ENCODE results near the gene UBA6.

UBA6 gene

DNA sequence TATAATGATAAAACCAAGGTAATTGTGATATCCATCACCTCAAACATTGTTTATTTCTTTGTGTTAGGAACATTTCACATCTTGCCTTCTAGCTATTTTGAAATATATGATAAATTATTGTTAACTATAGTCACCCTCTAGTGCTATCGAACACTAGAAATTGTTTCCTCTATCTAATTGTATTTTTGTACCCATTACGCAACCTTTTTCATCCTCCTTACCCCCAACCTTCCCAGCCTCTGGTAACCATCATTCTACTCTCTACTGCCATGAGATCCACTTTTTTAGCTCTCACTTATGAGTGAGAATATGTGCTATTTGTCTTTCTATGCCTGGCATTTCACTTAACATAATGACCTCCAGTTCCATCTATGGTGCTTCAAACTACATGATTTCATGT, 3.9 kb upstream of the UBA6 start:
- Histone ChIP-seq H4K20me1 (ENCODE audit: insufficient read depth) (no peaks in the 10 kb centered on the region), H2AFZ (ENCODE audit: low read depth) (no peak overlapping the region), H3K79me2 (ENCODE audit: insufficient read depth, low read depth) (peaks cover 22% of the 10 kb centered on the region), H3K4me3 (IDR thresholded peaks at IDR 0.05; ENCODE audit: insufficient read depth, low read depth, low read length) (no peak overlapping the region), H3K9ac (no peak overlapping the region), H3K36me3 (ENCODE audit: insufficient read depth) (no peaks in the 10 kb centered on the region), H3K4me1 (ENCODE audit: low read depth, poor library complexity, severe bottlenecking) (peaks cover 12% of the 10 kb centered on the region), H3K27me3 (ENCODE audit: insufficient read depth, low read depth) (no peaks in the 10 kb centered on the region), H3K4me2 (no peak overlapping the region), H3K27ac (no peak overlapping the region)
- TF ChIP-seq, protein P1, sequence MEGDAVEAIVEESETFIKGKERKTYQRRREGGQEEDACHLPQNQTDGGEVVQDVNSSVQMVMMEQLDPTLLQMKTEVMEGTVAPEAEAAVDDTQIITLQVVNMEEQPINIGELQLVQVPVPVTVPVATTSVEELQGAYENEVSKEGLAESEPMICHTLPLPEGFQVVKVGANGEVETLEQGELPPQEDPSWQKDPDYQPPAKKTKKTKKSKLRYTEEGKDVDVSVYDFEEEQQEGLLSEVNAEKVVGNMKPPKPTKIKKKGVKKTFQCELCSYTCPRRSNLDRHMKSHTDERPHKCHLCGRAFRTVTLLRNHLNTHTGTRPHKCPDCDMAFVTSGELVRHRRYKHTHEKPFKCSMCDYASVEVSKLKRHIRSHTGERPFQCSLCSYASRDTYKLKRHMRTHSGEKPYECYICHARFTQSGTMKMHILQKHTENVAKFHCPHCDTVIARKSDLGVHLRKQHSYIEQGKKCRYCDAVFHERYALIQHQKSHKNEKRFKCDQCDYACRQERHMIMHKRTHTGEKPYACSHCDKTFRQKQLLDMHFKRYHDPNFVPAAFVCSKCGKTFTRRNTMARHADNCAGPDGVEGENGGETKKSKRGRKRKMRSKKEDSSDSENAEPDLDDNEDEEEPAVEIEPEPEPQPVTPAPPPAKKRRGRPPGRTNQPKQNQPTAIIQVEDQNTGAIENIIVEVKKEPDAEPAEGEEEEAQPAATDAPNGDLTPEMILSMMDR (conservative IDR thresholded peaks at IDR 0.05; ENCODE audit: low read depth, low read length): no peak

- peaks cover 27% of the 10 kb centered on the region for H3K79me2 ChIP-seq (ENCODE audit: insufficient read depth, low read depth)
- H2AFZ ChIP-seq (ENCODE audit: low read depth): peak overlapping the region; percentile 74; the same call in 1 of the 2 replicates
- TF ChIP-seq, protein P1 (conservative IDR thresholded peaks at IDR 0.05; ENCODE audit: low read depth, low read length): no peak
- no peak overlapping the region for H3K9ac ChIP-seq
- peak overlapping the region; percentile 89 for H3K4me2 ChIP-seq
- peak overlapping the region; percentile 69; the same call in 1 of the 2 replicates for H3K27ac ChIP-seq
- peaks cover 21% of the 10 kb centered on the region for H3K4me1 ChIP-seq (ENCODE audit: low read depth, poor library complexity, severe bottlenecking)
- no peak overlapping the region for H3K4me3 ChIP-seq (IDR thresholded peaks at IDR 0.05; ENCODE audit: insufficient read depth, low read depth, low read length)
- H3K27me3 ChIP-seq (ENCODE audit: insufficient read depth, low read depth): no peaks in the 10 kb centered on the region
- no peaks in the 10 kb centered on the region for H4K20me1 ChIP-seq (ENCODE audit: insufficient read depth)
- H3K36me3 ChIP-seq (ENCODE audit: insufficient read depth): no peaks in the 10 kb centered on the region
Observed at GRCh38 chr4:67702166-67702565, 1.2 kb upstream of the UBA6 start.

DNA sequence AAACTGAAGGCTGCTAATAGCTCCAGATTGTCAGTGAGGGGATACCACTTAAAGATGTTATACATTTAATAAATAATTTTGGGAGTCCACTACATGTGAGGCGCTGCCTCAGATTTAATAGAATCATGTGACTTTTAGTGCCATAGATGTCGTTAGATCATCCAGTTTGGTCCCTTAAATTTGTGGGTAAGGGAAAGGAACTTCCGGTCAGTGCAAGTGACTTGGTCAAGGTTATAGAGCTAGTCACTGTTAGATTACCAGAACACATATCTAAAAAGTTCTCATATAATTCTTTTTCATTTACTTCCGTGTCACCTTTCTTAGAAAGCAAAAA, 529 bp upstream of the UBA6 start:
- Histone ChIP-seq H3K36me3 (ENCODE audit: insufficient read depth) (no peaks in the 10 kb centered on the region), H3K4me1 (ENCODE audit: low read depth, poor library complexity, severe bottlenecking) (peaks cover 23% of the 10 kb centered on the region), H3K27ac (peak overlapping the region; percentile 69), H3K9ac (peak overlapping the region; percentile 73; the same call in 1 of the 2 replicates), H3K79me2 (ENCODE audit: insufficient read depth, low read depth) (peaks cover 31% of the 10 kb centered on the region), H3K4me3 (IDR thresholded peaks at IDR 0.05; ENCODE audit: insufficient read depth, low read depth, low read length) (no peak overlapping the region), H2AFZ (ENCODE audit: low read depth) (peak overlapping the region; percentile 74), H4K20me1 (ENCODE audit: insufficient read depth) (no peaks in the 10 kb centered on the region), H3K4me2 (peak overlapping the region; percentile 89), H3K27me3 (ENCODE audit: insufficient read depth, low read depth) (no peaks in the 10 kb centered on the region)
- TF ChIP-seq, protein P1 (conservative IDR thresholded peaks at IDR 0.05; ENCODE audit: low read depth, low read length): no peak

DNA sequence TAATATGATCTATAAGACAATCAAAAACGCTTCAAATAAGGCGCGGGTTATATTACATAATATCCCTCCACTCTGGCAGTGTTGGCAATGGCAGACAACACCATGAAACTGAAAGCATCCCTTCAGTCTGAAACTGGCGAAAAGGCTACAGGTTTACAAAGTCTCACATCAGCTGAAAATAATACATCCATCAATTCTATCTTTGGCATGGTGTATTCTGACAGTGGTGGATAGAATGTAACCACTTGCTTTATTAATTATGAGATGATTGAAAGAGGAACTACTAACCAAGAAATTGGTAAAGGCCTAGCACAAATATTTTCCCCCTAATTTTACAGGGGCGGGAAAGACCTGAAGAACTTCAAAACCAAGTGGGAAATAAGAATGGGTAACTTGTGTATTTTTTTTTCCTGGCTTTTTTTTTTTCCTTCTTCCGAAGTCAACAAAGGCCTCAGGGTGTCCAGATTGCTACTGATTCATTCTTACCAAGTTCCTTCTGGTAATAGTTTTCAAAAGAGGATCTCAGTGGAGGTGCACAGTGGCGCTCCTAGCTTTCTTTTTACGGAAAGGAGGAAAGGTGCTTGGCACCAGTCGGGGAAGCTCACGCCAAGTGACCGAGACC, 728 bp downstream of the UBA6 start:
- TF ChIP-seq, protein P1 (conservative IDR thresholded peaks at IDR 0.05; ENCODE audit: low read depth, low read length): no peak
- H3K79me2 ChIP-seq (ENCODE audit: insufficient read depth, low read depth): peaks cover 31% of the 10 kb centered on the region
- H2AFZ ChIP-seq (ENCODE audit: low read depth): peak overlapping the region; percentile 68
- H3K4me2 ChIP-seq: peak overlapping the region; percentile 53
- H3K27ac ChIP-seq: peak overlapping the region; percentile 50
- H3K36me3 ChIP-seq (ENCODE audit: insufficient read depth): no peaks in the 10 kb centered on the region
- peak overlapping the region; percentile 73 for H3K9ac ChIP-seq
- H3K27me3 ChIP-seq (ENCODE audit: insufficient read depth, low read depth): no peaks in the 10 kb centered on the region
- H3K4me3 ChIP-seq (IDR thresholded peaks at IDR 0.05; ENCODE audit: insufficient read depth, low read depth, low read length): no peak overlapping the region
- H3K4me1 ChIP-seq (ENCODE audit: low read depth, poor library complexity, severe bottlenecking): peaks cover 24% of the 10 kb centered on the region
- H4K20me1 ChIP-seq (ENCODE audit: insufficient read depth): no peaks in the 10 kb centered on the region

All from KMS-11 (cell line).